ENCODE measurements around the gene TPK1.

- no peak for TF ChIP-seq CHD2 (IDR thresholded peaks at IDR 0.05; ENCODE audit: low read length, partially characterized antibody)
- TF ChIP-seq RAD21 (IDR thresholded peaks at IDR 0.05; ENCODE audit: low read length): no peak
Observed at GRCh38 chr7:144738146-144738545, 97.7 kb downstream of the TPK1 start.
